Skeletal muscle satellite cell (primary cell): Measurements from ENCODE around the gene DTX4.
A peak's percentile ranks its signal among the peaks of the same experiment; 100 is the strongest.

ENCODE experiments used
- H3K27me3 ChIP-seq: 2 replicates; pipeline ENCODE4 v1.7.0; 2013; ENCODE audit warnings: low read length; ENCODE audit not compliant: control insufficient read depth, insufficient read depth
- H3K36me3 ChIP-seq: 2 replicates; pipeline ENCODE4 v1.7.0; 2013; ENCODE audit warnings: mild to moderate bottlenecking, control low read depth, low read length; ENCODE audit not compliant: insufficient read depth
- H3K4me1 ChIP-seq: 2 replicates; pipeline ENCODE4 v1.7.0; 2013; ENCODE audit warnings: low read length; ENCODE audit not compliant: control insufficient read depth, insufficient read depth
- H3K4me2 ChIP-seq: 2 replicates; pipeline ENCODE4 v1.7.0; 2013; ENCODE audit warnings: mild to moderate bottlenecking, low read length
- H3K4me3 ChIP-seq: 2 replicates; pipeline ENCODE4 v1.7.0; 2013; ENCODE audit warnings: low read length
- H3K9ac ChIP-seq: 2 replicates; pipeline ENCODE4 v1.7.0; 2013; ENCODE audit warnings: mild to moderate bottlenecking, low read depth, low read length, moderate library complexity
- H3K9me3 ChIP-seq: replicated peaks from 2 replicates; pipeline ENCODE4 v1.7.0; 2013; ENCODE audit warnings: mild to moderate bottlenecking, control low read depth, low read length

Gene DTX4

GRCh38 chr11:59224351-59224928, 52.5 kb downstream of the DTX4 start:
- Histone ChIP-seq H3K9ac (no peak overlapping the region), H3K36me3 (no peaks in the 10 kb centered on the region), H3K9me3 (no peaks in the 10 kb centered on the region), H3K27me3 (no peaks in the 10 kb centered on the region), H3K4me1 (peaks cover 59% of the 10 kb centered on the region), H3K4me2 (peak overlapping the region; percentile 12), H3K4me3 (no peak overlapping the region)

DNA sequence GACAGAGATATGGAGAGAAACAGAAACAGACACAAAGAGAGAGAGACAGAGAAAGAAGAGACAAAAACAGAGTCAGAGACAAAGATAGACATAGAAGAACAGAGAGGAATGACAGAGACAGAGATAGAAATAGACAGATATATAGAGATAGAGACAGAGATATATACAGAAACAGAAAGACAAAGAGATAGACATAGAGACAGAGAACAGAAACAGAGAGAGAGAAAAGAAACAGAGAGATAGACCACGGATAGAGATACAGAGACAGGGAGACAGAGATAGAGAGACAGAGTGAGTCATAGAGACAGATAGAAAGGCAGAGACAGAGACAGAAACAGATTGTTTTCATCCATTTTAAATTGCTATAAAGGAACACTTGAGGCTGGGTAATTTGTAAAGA, 53.1 kb downstream of the DTX4 start:
- no peak overlapping the region for H3K4me3 ChIP-seq

GRCh38 chr11:59226396-59226795, 54.5 kb downstream of the DTX4 start:
- peaks cover 4% of the 10 kb centered on the region for H3K27me3 ChIP-seq
- no peaks in the 10 kb centered on the region for H3K36me3 ChIP-seq
- H3K9me3 ChIP-seq = no peaks in the 10 kb centered on the region
- H3K4me3 ChIP-seq = no peak overlapping the region
- no peak overlapping the region for H3K9ac ChIP-seq
- H3K4me1 ChIP-seq = peaks cover 41% of the 10 kb centered on the region
- peak overlapping the region; percentile 23 for H3K4me2 ChIP-seq

More for the DNA sequence above, 53.1 kb downstream of the DTX4 start:
- Histone ChIP-seq H3K9me3 (no peaks in the 10 kb centered on the region), H3K9ac (no peak overlapping the region), H3K4me2 (no peak overlapping the region), H3K36me3 (no peaks in the 10 kb centered on the region), H3K27me3 (no peaks in the 10 kb centered on the region), H3K4me1 (peaks cover 55% of the 10 kb centered on the region)

- Histone ChIP-seq H3K4me3 (no peak overlapping the region), H3K4me1 (peaks cover 7% of the 10 kb centered on the region), H3K36me3 (no peaks in the 10 kb centered on the region), H3K4me2 (no peak overlapping the region), H3K27me3 (peaks cover 3% of the 10 kb centered on the region), H3K9ac (no peak overlapping the region), H3K9me3 (peaks cover 4% of the 10 kb centered on the region)
Measured at GRCh38 chr11:59240322-59240721, 68.4 kb downstream of the DTX4 start.

- Histone ChIP-seq H3K4me3 (no peak overlapping the region), H3K4me2 (no peak overlapping the region), H3K9me3 (peaks cover 4% of the 10 kb centered on the region), H3K4me1 (peaks cover 21% of the 10 kb centered on the region), H3K9ac (no peak overlapping the region), H3K27me3 (no peaks in the 10 kb centered on the region), H3K36me3 (no peaks in the 10 kb centered on the region)
Measured at GRCh38 chr11:59243633-59244032, 71.7 kb downstream of the DTX4 start.

DNA sequence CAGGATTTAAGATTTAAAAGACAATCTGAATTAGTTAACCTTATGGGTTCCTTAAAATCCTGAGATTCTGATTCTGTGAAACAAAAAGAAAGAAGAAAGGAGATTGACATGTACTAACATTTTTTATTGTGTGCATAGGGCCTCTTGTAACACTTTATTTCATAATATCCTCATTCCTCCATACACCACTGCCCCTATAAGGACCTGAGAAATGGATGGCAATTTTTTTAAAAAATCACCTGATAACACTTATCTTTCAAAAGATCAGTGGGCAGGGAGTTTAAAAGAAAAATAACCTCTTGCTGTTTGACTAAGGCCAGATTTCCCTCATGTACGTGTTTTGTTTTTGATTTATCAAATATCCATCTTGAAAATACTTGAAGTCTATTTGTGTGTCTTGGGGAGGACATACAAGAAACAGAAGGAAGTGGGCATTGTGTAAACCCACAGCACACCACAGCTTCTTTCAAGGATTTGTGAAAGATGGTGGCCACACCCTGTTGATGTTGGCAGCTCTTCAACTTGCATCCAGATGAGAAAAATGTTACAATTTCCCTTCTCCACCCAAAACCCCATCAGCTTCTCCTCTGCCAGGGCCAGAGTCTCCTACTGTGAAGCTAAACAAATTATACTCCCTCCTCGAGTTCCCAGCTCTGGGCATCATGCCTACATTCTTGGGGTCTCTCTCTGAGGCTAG, 75.7 kb downstream of the DTX4 start:
- H3K4me3 ChIP-seq = no peak overlapping the region
- H3K36me3 ChIP-seq = no peaks in the 10 kb centered on the region
- no peaks in the 10 kb centered on the region for H3K9me3 ChIP-seq
- H3K4me2 ChIP-seq = peak overlapping the region; percentile 18
- H3K9ac ChIP-seq = no peak overlapping the region
- peaks cover 21% of the 10 kb centered on the region for H3K4me1 ChIP-seq
- H3K27me3 ChIP-seq = peaks cover 4% of the 10 kb centered on the region

DNA sequence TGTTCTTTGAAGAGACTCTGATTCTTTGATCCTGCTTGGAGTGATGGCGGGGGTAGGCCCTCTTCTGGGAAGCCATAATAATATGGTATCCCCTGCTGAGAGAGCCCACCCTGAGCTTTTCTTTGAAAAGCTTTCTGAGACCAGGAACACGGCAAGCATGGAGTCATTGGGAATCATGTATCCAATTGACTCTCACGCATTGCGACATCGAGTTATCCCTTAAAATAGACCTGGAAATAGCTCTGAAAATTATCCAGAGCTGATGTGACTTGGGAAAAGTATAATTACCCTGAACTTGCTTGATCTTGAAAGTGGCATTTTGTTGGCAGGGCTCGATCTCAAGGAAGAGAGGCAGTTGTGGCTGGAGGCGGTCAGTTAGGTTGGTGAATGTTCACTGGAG, 77.6 kb downstream of the DTX4 start:
- peaks cover 14% of the 10 kb centered on the region for H3K4me1 ChIP-seq
- H3K36me3 ChIP-seq = no peaks in the 10 kb centered on the region
- H3K4me3 ChIP-seq = no peak overlapping the region
- H3K9ac ChIP-seq = no peak overlapping the region
- H3K9me3 ChIP-seq = no peaks in the 10 kb centered on the region
- peaks cover 4% of the 10 kb centered on the region for H3K27me3 ChIP-seq
- no peak overlapping the region for H3K4me2 ChIP-seq

DNA sequence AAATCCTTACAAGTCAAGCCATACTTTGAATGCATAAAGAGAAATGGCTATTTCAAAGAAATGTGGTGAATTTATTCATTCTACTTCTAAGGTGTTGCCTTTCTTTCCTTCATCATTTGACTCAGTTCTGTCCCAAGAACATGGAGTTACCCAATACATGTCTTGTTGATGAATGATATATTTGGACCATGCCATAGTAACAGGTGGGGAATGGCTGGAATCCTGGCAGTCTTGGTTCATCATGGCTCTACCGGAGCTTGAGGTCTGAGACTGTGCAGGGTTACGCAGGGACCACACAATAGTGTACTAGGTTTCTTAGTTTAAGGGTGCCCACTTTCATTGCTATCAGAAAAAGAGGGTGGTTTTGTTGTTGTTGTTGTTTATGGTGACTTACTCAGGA, 81.1 kb downstream of the DTX4 start:
- no peak overlapping the region for H3K4me2 ChIP-seq
- no peaks in the 10 kb centered on the region for H3K9me3 ChIP-seq
- H3K4me3 ChIP-seq = no peak overlapping the region
- H3K36me3 ChIP-seq = no peaks in the 10 kb centered on the region
- H3K9ac ChIP-seq = no peak overlapping the region
- peaks cover 4% of the 10 kb centered on the region for H3K27me3 ChIP-seq
- H3K4me1 ChIP-seq = peaks cover 3% of the 10 kb centered on the region

DNA sequence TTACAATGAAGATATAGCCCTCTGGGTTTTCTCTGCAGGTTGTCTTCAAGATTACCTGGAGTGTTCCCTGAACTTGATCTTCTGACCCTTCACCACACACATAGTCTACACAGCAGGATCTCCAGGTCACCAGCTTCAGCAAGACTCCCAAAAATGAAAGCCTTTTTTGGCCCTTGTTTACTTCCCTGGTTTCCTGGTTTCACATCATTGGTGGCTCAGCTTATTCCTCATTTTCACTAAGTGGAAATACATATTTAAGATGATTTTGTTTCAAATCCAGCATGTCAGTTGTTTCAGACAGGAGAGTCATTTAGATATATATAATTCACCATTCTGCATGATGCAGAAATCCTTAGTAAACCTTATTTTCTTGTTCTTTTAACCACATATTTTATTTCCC, 82.4 kb downstream of the DTX4 start:
- Histone ChIP-seq H3K4me3 (no peak overlapping the region), H3K4me1 (no peaks in the 10 kb centered on the region), H3K9ac (no peak overlapping the region)

GRCh38 chr11:59255281-59255680, 83.3 kb downstream of the DTX4 start:
- H3K9ac ChIP-seq = no peak overlapping the region
- no peaks in the 10 kb centered on the region for H3K36me3 ChIP-seq
- no peaks in the 10 kb centered on the region for H3K4me1 ChIP-seq
- H3K27me3 ChIP-seq = peaks cover 4% of the 10 kb centered on the region
- no peaks in the 10 kb centered on the region for H3K9me3 ChIP-seq
- H3K4me3 ChIP-seq = no peak overlapping the region
- no peak overlapping the region for H3K4me2 ChIP-seq

More for the DNA sequence above, 82.4 kb downstream of the DTX4 start:
- Histone ChIP-seq H3K36me3 (no peaks in the 10 kb centered on the region), H3K4me2 (no peak overlapping the region), H3K9me3 (no peaks in the 10 kb centered on the region), H3K27me3 (peaks cover 4% of the 10 kb centered on the region)
